Mesenchymal stem cell (in vitro differentiated cells and primary cell): ENCODE measurements around the gene P3H2.
"Not testable (repeated sequence)": the region's sequence is repeated elsewhere in the genome, so short reads cannot be mapped to it uniquely, and the experiment has no call there.

ENCODE experiments used
- DNase-seq: peaks from one replicate; pipeline ENCODE4 v3.0.0-alpha.2; 2013
- H2AFZ ChIP-seq: one replicate; pipeline ENCODE4 v1.6.1; 2013; ENCODE audit warnings: low read depth, mild to moderate bottlenecking, control low read depth, inconsistent platforms, low read length, moderate library complexity
- H2AK5ac ChIP-seq: 2 replicates; pipeline ENCODE4 v1.6.1; 2013; ENCODE audit warnings: low read length, moderate library complexity, mild to moderate bottlenecking, inconsistent platforms; ENCODE audit not compliant: severe bottlenecking
- H2BK120ac ChIP-seq: one replicate; pipeline ENCODE4 v1.6.1; 2013; ENCODE audit warnings: low read depth, mild to moderate bottlenecking, inconsistent platforms, low read length, moderate library complexity
- H2BK12ac ChIP-seq, 2 experiments: one replicate each; pipeline ENCODE4 v1.6.1; 2013; ENCODE audit warnings: inconsistent platforms in 2 of 2, low read length in 2 of 2, mild to moderate bottlenecking in 2 of 2, moderate library complexity in 2 of 2, control low read depth in 1 of 2
- H2BK15ac ChIP-seq: one replicate; pipeline ENCODE4 v1.6.1; 2013; ENCODE audit warnings: mild to moderate bottlenecking, low read depth, inconsistent platforms; ENCODE audit not compliant: poor library complexity, severe bottlenecking
- H2BK5ac ChIP-seq: 2 replicates; pipeline ENCODE4 v1.6.1; 2013; ENCODE audit warnings: low read depth, mild to moderate bottlenecking, low read length, control low read depth, inconsistent platforms; ENCODE audit not compliant: poor library complexity, severe bottlenecking
- H3K14ac ChIP-seq, 2 experiments: one replicate each; pipeline ENCODE4 v1.6.1; 2013; ENCODE audit warnings: inconsistent platforms in 2 of 2, low read length in 2 of 2, control low read depth in 1 of 2, mild to moderate bottlenecking in 1 of 2, moderate library complexity in 1 of 2
- H3K18ac ChIP-seq, 2 experiments: one replicate each; pipeline ENCODE4 v1.6.1; 2013; ENCODE audit warnings: inconsistent platforms in 2 of 2, low read length in 2 of 2, control low read depth in 1 of 2, low read depth in 1 of 2, mild to moderate bottlenecking in 1 of 2
- H3K23ac ChIP-seq, 2 experiments: one replicate each; pipeline ENCODE4 v1.6.1; 2013; ENCODE audit warnings: inconsistent platforms in 2 of 2, low read length in 2 of 2, mild to moderate bottlenecking in 2 of 2, moderate library complexity in 2 of 2, control low read depth in 1 of 2
- H3K27ac ChIP-seq: 2 replicates; pipeline ENCODE4 v1.5.1; 2013; ENCODE audit warnings: mild to moderate bottlenecking, moderate library complexity, low read length, control low read depth, inconsistent platforms; ENCODE audit not compliant: poor library complexity, severe bottlenecking
- H3K27me3 ChIP-seq, 2 experiments: 2 replicates each; pipeline versions ENCODE4 v1.6.1 to v1.7.0; 2013; ENCODE audit warnings: low read length in 2 of 2, mild to moderate bottlenecking in 2 of 2, moderate library complexity in 2 of 2, control low read depth in 1 of 2, inconsistent platforms in 1 of 2; ENCODE audit not compliant: control insufficient read depth in 1 of 2, insufficient read depth in 1 of 2
- H3K36me3 ChIP-seq, 2 experiments: 2 replicates each; pipeline versions ENCODE4 v1.6.1 to v1.7.0; 2013; ENCODE audit warnings: low read length in 2 of 2, control low read depth in 1 of 2, inconsistent platforms in 1 of 2, low read depth in 1 of 2, mild to moderate bottlenecking in 1 of 2; ENCODE audit not compliant: insufficient read depth in 2 of 2, control insufficient read depth in 1 of 2
- H3K4ac ChIP-seq, 2 experiments: one replicate each; pipeline ENCODE4 v1.6.1; 2013; ENCODE audit warnings: inconsistent platforms in 2 of 2, low read length in 2 of 2, mild to moderate bottlenecking in 2 of 2, moderate library complexity in 2 of 2, control low read depth in 1 of 2, low read depth in 1 of 2
- H3K4me1 ChIP-seq: 2 replicates; pipeline ENCODE4 v1.6.1; 2013; ENCODE audit warnings: low read depth, low read length, control low read depth; ENCODE audit not compliant: control insufficient read depth, insufficient read depth
- H3K4me2 ChIP-seq: 2 replicates; pipeline ENCODE4 v1.6.1; 2013; ENCODE audit warnings: low read length, mild to moderate bottlenecking, inconsistent platforms; ENCODE audit not compliant: poor library complexity, severe bottlenecking
- H3K4me3 ChIP-seq, 2 experiments: 2 replicates each; pipeline versions ENCODE4 v1.5.1 to v1.7.0; 2013; ENCODE audit warnings: low read length in 2 of 2, mild to moderate bottlenecking in 2 of 2, control low read depth in 1 of 2, low read depth in 1 of 2; ENCODE audit not compliant: insufficient read depth in 1 of 2
- H3K79me1 ChIP-seq: replicated peaks from 2 replicates; pipeline ENCODE4 v1.6.1; 2013; ENCODE audit warnings: mild to moderate bottlenecking, control low read depth, low read length, inconsistent platforms; ENCODE audit not compliant: poor library complexity, severe bottlenecking
- H3K9ac ChIP-seq: 2 replicates; pipeline ENCODE4 v1.7.0; 2013; ENCODE audit warnings: mild to moderate bottlenecking, low read length, moderate library complexity
- H3K9me3 ChIP-seq: 2 replicates; pipeline ENCODE4 v1.7.0; 2013; ENCODE audit warnings: mild to moderate bottlenecking, low read length; ENCODE audit not compliant: control insufficient read depth
- H4K8ac ChIP-seq: one replicate; pipeline ENCODE4 v1.6.1; 2013; ENCODE audit warnings: inconsistent platforms, mild to moderate bottlenecking, low read length, moderate library complexity
- H4K91ac ChIP-seq: one replicate; pipeline ENCODE4 v1.6.1; 2013; ENCODE audit warnings: mild to moderate bottlenecking, low read length, inconsistent platforms
- WGBS: methylation state at CpG from one replicate; pipeline ENCODE4 v1.1.7; 2013; ENCODE audit warnings: mixed read lengths; 5-methylcytosine and 5-hydroxymethylcytosine counted together

P3H2 gene

GRCh38 chr3:189961086-189961485 lies 159.6 kb downstream of the P3H2 start:
- H2AFZ ChIP-seq, DNase-seq, H3K4ac ChIP-seq, H2BK5ac ChIP-seq, H3K4me1 ChIP-seq, H2BK12ac ChIP-seq, H2AK5ac ChIP-seq, H4K8ac ChIP-seq, H3K4me2 ChIP-seq, H2BK15ac ChIP-seq, H3K27me3 ChIP-seq, H3K4me3 ChIP-seq, H3K27ac ChIP-seq, H3K14ac ChIP-seq, H4K91ac ChIP-seq, H3K9me3 ChIP-seq, H3K18ac ChIP-seq, H2BK120ac ChIP-seq, H3K23ac ChIP-seq: not testable (repeated sequence)
- H3K36me3 ChIP-seq = peaks cover 0 to 39% of the 10 kb centered on the region in 2 experiments
- peaks cover 11% of the 10 kb centered on the region for H3K79me1 ChIP-seq
- WGBS = 97% methylated on average over 6 of the region's 10 CpGs
- H3K9ac ChIP-seq = peak overlapping the region; percentile 33

- no peak overlapping the region for H4K8ac ChIP-seq
- H3K79me1 ChIP-seq = peaks cover 7% of the 10 kb centered on the region
- H2BK5ac ChIP-seq = no peak overlapping the region
- H2BK15ac ChIP-seq = no peak overlapping the region
- H3K27ac ChIP-seq = no peak overlapping the region
- no peak for DNase-seq
- peaks cover 0 to 26% of the 10 kb centered on the region in 2 experiments for H3K36me3 ChIP-seq
- H3K9me3 ChIP-seq = no peaks in the 10 kb centered on the region
- H3K23ac ChIP-seq = no peak overlapping the region
- H3K18ac ChIP-seq = no peak overlapping the region
- no peaks in the 10 kb centered on the region for H3K4me1 ChIP-seq
- no peaks in the 10 kb centered on the region for H3K27me3 ChIP-seq
- 94% methylated on average over 6 of the region's 7 CpGs for WGBS
- H4K91ac ChIP-seq = no peak overlapping the region
- no peak overlapping the region for H3K9ac ChIP-seq
- H3K14ac ChIP-seq = no peak overlapping the region
- no peak overlapping the region for H2BK12ac ChIP-seq
- H2BK120ac ChIP-seq = no peak overlapping the region
- peak overlapping the region; percentile 70 for H2AK5ac ChIP-seq
- no peak overlapping the region for H3K4ac ChIP-seq
- H3K4me3 ChIP-seq = no peak overlapping the region
- no peak overlapping the region for H2AFZ ChIP-seq
- H3K4me2 ChIP-seq = no peak overlapping the region
These were observed 165.7 kb downstream of the P3H2 start for GRCh38 chr3:189954733-189955665.

- no peak overlapping the region for H3K18ac ChIP-seq
- H3K23ac ChIP-seq = no peak overlapping the region
- 90% methylated on average over 2 of the region's 4 CpGs for WGBS
- no peak overlapping the region for H2AK5ac ChIP-seq
- H3K9me3 ChIP-seq = no peaks in the 10 kb centered on the region
- H3K4me2 ChIP-seq = no peak overlapping the region
- H3K14ac ChIP-seq = no peak overlapping the region
- H3K27me3 ChIP-seq = no peaks in the 10 kb centered on the region
- H4K8ac ChIP-seq = no peak overlapping the region
- H2BK120ac ChIP-seq = no peak overlapping the region
- H2BK15ac ChIP-seq = no peak overlapping the region
- peaks cover 5% of the 10 kb centered on the region for H3K79me1 ChIP-seq
- no peak overlapping the region for H4K91ac ChIP-seq
- H3K4me3 ChIP-seq = no peak overlapping the region
- H3K9ac ChIP-seq = no peak overlapping the region
- H3K4me1 ChIP-seq = no peaks in the 10 kb centered on the region
- peaks cover 0 to 19% of the 10 kb centered on the region in 2 experiments for H3K36me3 ChIP-seq
- no peak overlapping the region for H3K4ac ChIP-seq
- H2BK12ac ChIP-seq = no peak overlapping the region
- DNase-seq = no peak
- H3K27ac ChIP-seq = no peak overlapping the region
- no peak overlapping the region for H2AFZ ChIP-seq
- no peak overlapping the region for H2BK5ac ChIP-seq
These were observed 167.1 kb downstream of the P3H2 start for GRCh38 chr3:189953551-189953950.

GRCh38 chr3:189952272-189952671 lies 168.4 kb downstream of the P3H2 start:
- Histone ChIP-seq H3K79me1 (peaks cover 4% of the 10 kb centered on the region), H2BK12ac (no peak overlapping the region), H3K18ac (no peak overlapping the region), H2BK5ac (no peak overlapping the region), H4K8ac (no peak overlapping the region), H3K4me2 (no peak overlapping the region), H3K36me3 (peaks cover 0 to 12% of the 10 kb centered on the region in 2 experiments), H3K4ac (no peak overlapping the region), H3K27ac (no peak overlapping the region), H2BK120ac (no peak overlapping the region), H2AFZ (no peak overlapping the region), H2AK5ac (no peak overlapping the region), H3K23ac (no peak overlapping the region), H3K4me3 (no peak overlapping the region), H3K9ac (no peak overlapping the region), H3K14ac (no peak overlapping the region), H3K9me3 (no peaks in the 10 kb centered on the region), H3K27me3 (peaks cover 0 to 3% of the 10 kb centered on the region in 2 experiments), H2BK15ac (no peak overlapping the region), H4K91ac (no peak overlapping the region), H3K4me1 (peaks cover under 1% of the 10 kb centered on the region)
- 92% methylated on average over 3 of the region's 7 CpGs for WGBS
- no peak for DNase-seq
